Right lobe of liver (tissue), 4 donors: Measurements from ENCODE around the gene FAM181A.

ENCODE experiments used
- CTCF ChIP-seq, 4 donors: fragments of 200-600 bp in 3 of 4; fragments of 450-650 bp in 1 of 4; IDR thresholded peaks; one replicate each; pipeline versions ENCODE4 v1.5.1 to v1.8.0; 2016 to 2022; ENCODE audit warnings: antibody characterized with exemption in 4 of 4, mild to moderate bottlenecking in 2 of 4
- POLR2A ChIP-seq: fragments of 450-650 bp; IDR thresholded peaks from one replicate; pipeline ENCODE4 v1.6.1; 2017; ENCODE audit warnings: antibody characterized with exemption, mild to moderate bottlenecking
- donor health status: DM: no; HTN: no; CAD: no.
- donor health status: DM: no; HTN: no; CAD: no.
- donor health status: DM: no; HTN: yes; CAD: no.

GRCh38 chr14:93946104-93946503 is 19.0 kb downstream of the FAM181A start:
- TF ChIP-seq CTCF (IDR thresholded peaks at IDR 0.05) = no peak
- TF ChIP-seq POLR2A = no peak
